SU-DHL-6 (cell line): Measurements from ENCODE around the gene DOC2A.

Experiments
- H2AFZ ChIP-seq: fragments of 200-600 bp; sonication (generic); 2 replicates; pipeline ENCODE4 v1.6.1; 2014; ENCODE audit warnings: low read depth, mild to moderate bottlenecking, moderate library complexity, mixed read lengths, antibody characterized with exemption, low read length; ENCODE audit not compliant: severe bottlenecking
- H3F3A ChIP-seq: fragments of 200-600 bp; shearing (Covaris generic); 2 replicates; pipeline ENCODE4 v1.6.0; 2016; ENCODE audit warnings: antibody characterized with exemption, mild to moderate bottlenecking; ENCODE audit not compliant: insufficient read depth
- H3K27ac ChIP-seq: fragments of 200-600 bp; sonication (generic); 2 replicates; pipeline ENCODE4 v1.5.1; 2016; ENCODE audit warnings: low read depth, mild to moderate bottlenecking, low read length, moderate library complexity, mixed read lengths
- H3K27me3 ChIP-seq: fragments of 200-600 bp; sonication (generic), shearing (Covaris generic); 2 replicates; pipeline ENCODE4 v1.6.0; 2014; ENCODE audit warnings: mild to moderate bottlenecking, low read length
- H3K36me3 ChIP-seq: fragments of 200-600 bp; sonication (generic); 2 replicates; pipeline ENCODE4 v1.6.1; 2014; ENCODE audit warnings: mild to moderate bottlenecking, low read length, mixed read lengths
- H3K4me2 ChIP-seq: fragments of 300-600, 200-600 bp; shearing (Covaris generic), sonication (generic); 2 replicates; pipeline ENCODE4 v1.6.0; 2014; ENCODE audit warnings: low read length, low read depth, mild to moderate bottlenecking; ENCODE audit not compliant: poor library complexity, severe bottlenecking
- H3K4me3 ChIP-seq: fragments of 200-600 bp; sonication (generic); 2 replicates; pipeline ENCODE4 v1.5.1; 2014; ENCODE audit warnings: antibody characterized with exemption, low read length, mild to moderate bottlenecking, mixed read lengths; ENCODE audit not compliant: insufficient read depth, poor library complexity, severe bottlenecking
- H3K79me2 ChIP-seq: fragments of 200-600 bp; sonication (generic); 2 replicates; pipeline ENCODE4 v1.6.1; 2014; ENCODE audit warnings: mild to moderate bottlenecking, low read length, moderate library complexity; ENCODE audit not compliant: insufficient read depth
- H3K9ac ChIP-seq: fragments of 200-600 bp; sonication (generic); 2 replicates; pipeline ENCODE4 v1.7.0; 2014; ENCODE audit warnings: mild to moderate bottlenecking, low read length
- H3K9me2 ChIP-seq: fragments of 200-600 bp; sonication (generic); replicated peaks from 2 replicates; pipeline ENCODE4 v1.6.1; 2014; ENCODE audit warnings: low read length; ENCODE audit not compliant: insufficient read depth
- H3K9me3 ChIP-seq: fragments of 200-600 bp; sonication (generic); 2 replicates; pipeline ENCODE4 v1.6.1; 2014; ENCODE audit warnings: low read length, mixed read lengths; ENCODE audit not compliant: insufficient read depth
- H4K20me1 ChIP-seq: fragments of 200-600 bp; sonication (generic); 2 replicates; pipeline ENCODE4 v1.6.1; 2014; ENCODE audit warnings: low read depth, mild to moderate bottlenecking, antibody characterized with exemption, low read length, moderate library complexity, mixed read lengths
- EZH2phosphoT487 ChIP-seq: fragments of 200-600 bp; sonication (generic), shearing (Covaris generic); conservative IDR thresholded peaks from 2 replicates; pipeline ENCODE4 v1.6.1; 2018; ENCODE audit warnings: mild to moderate bottlenecking, antibody characterized with exemption, low read length, moderate library complexity, mixed read lengths
- TF ChIP-seq, protein P1 (sequence below): fragments of 200-600 bp; sonication (generic); IDR thresholded peaks from one replicate; pipeline ENCODE4 v1.5.1; 2017; ENCODE audit warnings: antibody characterized with exemption, mild to moderate bottlenecking, low read length, moderate library complexity; ENCODE audit not compliant: insufficient read depth, poor library complexity, severe bottlenecking

The DOC2A gene

GRCh38 chr16:30051518-30051917 lies 40.7 kb upstream of the DOC2A start:
- H4K20me1 ChIP-seq, result no peaks in the 10 kb centered on the region
- H3K27ac ChIP-seq, result no peak overlapping the region
- no peak overlapping the region for H3K4me3 ChIP-seq
- H2AFZ ChIP-seq, result no peak overlapping the region
- H3K4me2 ChIP-seq, result peak overlapping the region; percentile 97
- no peaks in the 10 kb centered on the region for H3K9me3 ChIP-seq
- H3K79me2 ChIP-seq, result no peaks in the 10 kb centered on the region
- TF ChIP-seq, protein P1, sequence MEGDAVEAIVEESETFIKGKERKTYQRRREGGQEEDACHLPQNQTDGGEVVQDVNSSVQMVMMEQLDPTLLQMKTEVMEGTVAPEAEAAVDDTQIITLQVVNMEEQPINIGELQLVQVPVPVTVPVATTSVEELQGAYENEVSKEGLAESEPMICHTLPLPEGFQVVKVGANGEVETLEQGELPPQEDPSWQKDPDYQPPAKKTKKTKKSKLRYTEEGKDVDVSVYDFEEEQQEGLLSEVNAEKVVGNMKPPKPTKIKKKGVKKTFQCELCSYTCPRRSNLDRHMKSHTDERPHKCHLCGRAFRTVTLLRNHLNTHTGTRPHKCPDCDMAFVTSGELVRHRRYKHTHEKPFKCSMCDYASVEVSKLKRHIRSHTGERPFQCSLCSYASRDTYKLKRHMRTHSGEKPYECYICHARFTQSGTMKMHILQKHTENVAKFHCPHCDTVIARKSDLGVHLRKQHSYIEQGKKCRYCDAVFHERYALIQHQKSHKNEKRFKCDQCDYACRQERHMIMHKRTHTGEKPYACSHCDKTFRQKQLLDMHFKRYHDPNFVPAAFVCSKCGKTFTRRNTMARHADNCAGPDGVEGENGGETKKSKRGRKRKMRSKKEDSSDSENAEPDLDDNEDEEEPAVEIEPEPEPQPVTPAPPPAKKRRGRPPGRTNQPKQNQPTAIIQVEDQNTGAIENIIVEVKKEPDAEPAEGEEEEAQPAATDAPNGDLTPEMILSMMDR, result no peak
- TF ChIP-seq EZH2phosphoT487, result no peak
- H3F3A ChIP-seq, result no peaks in the 10 kb centered on the region; the same call in 1 of the 2 replicates
- H3K9ac ChIP-seq, result peak overlapping the region; percentile 9; the same call in 1 of the 2 replicates
- no peaks in the 10 kb centered on the region for H3K36me3 ChIP-seq
- no peaks in the 10 kb centered on the region for H3K27me3 ChIP-seq
- no peaks in the 10 kb centered on the region for H3K9me2 ChIP-seq

DNA sequence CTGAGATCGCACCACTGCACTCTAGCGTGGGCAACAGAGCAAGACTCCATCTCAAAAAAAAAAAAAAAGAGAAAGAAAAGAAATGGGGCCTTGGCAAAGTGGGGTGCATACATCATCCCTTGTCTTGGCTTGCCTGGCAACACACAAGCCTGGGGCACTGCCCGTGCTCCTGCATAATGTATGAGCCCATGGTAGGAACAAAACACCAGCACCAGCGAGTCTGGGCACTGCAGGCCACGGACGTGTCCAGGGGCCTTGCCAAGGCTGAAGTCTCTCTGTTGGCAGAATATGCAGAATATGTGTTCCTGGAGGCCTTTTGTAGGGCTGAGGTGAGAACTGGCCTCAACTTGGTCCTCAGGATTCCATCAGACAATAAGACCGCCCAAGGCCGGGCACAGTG lies 39.0 kb upstream of the DOC2A start:
- H3K36me3 ChIP-seq, result no peaks in the 10 kb centered on the region

DNA sequence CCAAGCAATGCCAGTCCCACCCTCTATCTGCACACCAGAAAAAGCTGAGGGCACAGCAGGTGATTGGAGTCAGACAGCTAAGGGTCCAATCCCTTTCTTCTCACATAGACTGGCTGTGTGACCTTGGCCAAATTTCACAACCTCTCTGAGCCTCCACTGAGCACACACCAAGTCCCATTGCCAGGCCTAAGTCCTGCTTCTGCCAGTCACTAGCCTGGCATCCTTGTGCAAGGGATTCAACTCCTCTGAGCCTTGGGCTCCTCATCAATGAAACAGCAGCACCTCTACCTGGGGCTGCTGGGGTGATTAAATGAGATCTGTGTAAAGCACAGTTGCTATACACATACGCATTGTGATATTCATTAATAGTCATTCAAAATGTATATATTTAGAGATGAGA lies 35.8 kb upstream of the DOC2A start:
- Histone ChIP-seq H3K27ac (no peak overlapping the region), H3K4me2 (no peak overlapping the region), H3K9ac (no peak overlapping the region), H3K79me2 (no peaks in the 10 kb centered on the region), H2AFZ (no peak overlapping the region), H3K9me2 (no peaks in the 10 kb centered on the region), H3K9me3 (no peaks in the 10 kb centered on the region), H3F3A (no peaks in the 10 kb centered on the region), H3K4me3 (no peak overlapping the region), H3K36me3 (no peaks in the 10 kb centered on the region), H3K27me3 (no peaks in the 10 kb centered on the region), H4K20me1 (no peaks in the 10 kb centered on the region)
- TF ChIP-seq EZH2phosphoT487, result no peak
- TF ChIP-seq, protein P1, result no peak

More for the DNA sequence above, 39.0 kb upstream of the DOC2A start:
- no peaks in the 10 kb centered on the region for H3K27me3 ChIP-seq
- H3K4me2 ChIP-seq, result no peak overlapping the region
- no peak overlapping the region for H3K4me3 ChIP-seq
- no peak for TF ChIP-seq EZH2phosphoT487
- TF ChIP-seq, protein P1, result no peak
- no peak overlapping the region for H3K27ac ChIP-seq
- H3K9me3 ChIP-seq, result no peaks in the 10 kb centered on the region
- no peaks in the 10 kb centered on the region for H3K79me2 ChIP-seq
- H2AFZ ChIP-seq, result no peak overlapping the region
- no peaks in the 10 kb centered on the region; the same call in 1 of the 2 replicates for H3F3A ChIP-seq
- no peaks in the 10 kb centered on the region for H3K9me2 ChIP-seq
- no peaks in the 10 kb centered on the region for H4K20me1 ChIP-seq
- H3K9ac ChIP-seq, result no peak overlapping the region
